K562 (cell line): ENCODE measurements around the gene HYAL3. TPM values are rescaled to one million over a fixed set of nuclear protein-coding genes. Genes with fewer than 3 reads are reported as not detected.

Experiments used
- ATAC-seq: fragments of 200-7000 bp; cut with Tn5 transposase; 3 replicates; pipeline ENCODE4 v1.9.1; 2020; ENCODE audit warnings: moderate library complexity
- BruUV-seq: library from RNA; stranded (reverse); fragments of 400-500 nt; replicated peaks from 2 replicates; lab custom pipeline; 2021; lab: Mats Ljungman, UMichigan
- CTCF ChIA-PET: fragments of 300-600 bp; formaldehyde crosslinking; extraction: SDS; loops from one replicate; lab custom pipeline; 2021; ENCODE audit warnings: low intra/inter-chr PET ratio; lab: Yijun Ruan, JAX
- POLR2A ChIA-PET: fragments of 300-600, 350-650 bp; sonication (Branson Sonifier 250); formaldehyde crosslinking; extraction: SDS; loops from one replicate; lab custom pipeline; 2021; ENCODE audit warnings: antibody characterized with exemption, inconsistent platforms; lab: Yijun Ruan, JAX
- DNase-seq, 4 experiments: peaks; one replicate each; pipeline versions ENCODE4 v3.0.0 to v3.0.0-alpha.2; 2011 to 2018; ENCODE audit warnings: low spot score in 3 of 4, mixed read lengths in 3 of 4; ENCODE audit errors: extremely low read depth in 1 of 4
- FAIRE-seq: peaks from 2 replicates; lab custom pipeline; 2011; peaks lifted over from hg19 to GRCh38; lab: Jason Lieb, UNC
- H2AFZ ChIP-seq: 2 replicates; pipeline ENCODE4 v1.6.0; 2011; ENCODE audit warnings: low read depth, low read length, control low read depth, inconsistent platforms
- H3K27ac ChIP-seq: fragments of 200-600 bp; 3 replicates; pipeline ENCODE4 v1.8.0; 2011; ENCODE audit warnings: low read depth, mild to moderate bottlenecking, control low read depth, inconsistent platforms, low read length, moderate library complexity, mixed read lengths; ENCODE audit errors: extremely low read depth
- H3K27me3 ChIP-seq, 2 experiments: fragments of 300-600 bp in 1 of 2; 2 replicates in 1 of 2; 3 replicates in 1 of 2; pipeline versions ENCODE4 v1.6.0 to v1.8.0; 2011; ENCODE audit warnings: inconsistent platforms in 2 of 2, low read length in 2 of 2, mild to moderate bottlenecking in 1 of 2, mixed read lengths in 1 of 2, moderate library complexity in 1 of 2; ENCODE audit not compliant: control insufficient read depth in 2 of 2, insufficient read depth in 2 of 2
- H3K36me3 ChIP-seq: fragments of 300-600 bp; 3 replicates; pipeline ENCODE4 v1.8.0; 2011; ENCODE audit warnings: mild to moderate bottlenecking, low read length, inconsistent platforms; ENCODE audit not compliant: control insufficient read depth, insufficient read depth
- H3K4me1 ChIP-seq, 2 experiments: fragments of 200-600 bp in 1 of 2; replicated peaks in 1 of 2; 2 replicates in 1 of 2; 3 replicates in 1 of 2; pipeline versions ENCODE4 v1.5.1 to v1.8.0; 2011; ENCODE audit warnings: inconsistent platforms in 2 of 2, low read length in 2 of 2, mild to moderate bottlenecking in 1 of 2, mixed read lengths in 1 of 2, moderate library complexity in 1 of 2; ENCODE audit not compliant: control insufficient read depth in 2 of 2, insufficient read depth in 2 of 2
- H3K4me2 ChIP-seq: 2 replicates; pipeline ENCODE4 v1.6.1; 2011; ENCODE audit warnings: low read length, control low read depth, inconsistent platforms, mixed read lengths; ENCODE audit not compliant: insufficient read depth
- H3K4me3 ChIP-seq: fragments of 200-600 bp; sonication (generic), shearing (Covaris generic); 2 replicates; pipeline ENCODE4 v1.5.1; 2016; ENCODE audit warnings: control low read depth, inconsistent platforms
- H3K79me2 ChIP-seq: fragments of 200-600 bp; 3 replicates; pipeline ENCODE4 v1.8.0; 2011; ENCODE audit warnings: low read length, inconsistent platforms; ENCODE audit not compliant: control insufficient read depth, insufficient read depth
- H3K9ac ChIP-seq, 2 experiments: 2 replicates each; pipeline versions ENCODE4 v1.6.0 to v1.6.1; 2011; ENCODE audit warnings: low read depth in 2 of 2, low read length in 2 of 2, control low read depth in 1 of 2, inconsistent platforms in 1 of 2, mild to moderate bottlenecking in 1 of 2, mixed read lengths in 1 of 2; ENCODE audit not compliant: insufficient read depth in 1 of 2
- H3K9me1 ChIP-seq: one replicate; pipeline ENCODE4 v1.6.0; 2011; ENCODE audit warnings: inconsistent platforms, mild to moderate bottlenecking, low read length, moderate library complexity; ENCODE audit not compliant: control insufficient read depth, insufficient read depth
- H3K9me3 ChIP-seq: replicated peaks from 2 replicates; pipeline ENCODE4 v1.5.1; 2011; ENCODE audit warnings: low read depth, low read length, inconsistent platforms; ENCODE audit not compliant: control insufficient read depth, insufficient read depth
- H4K20me1 ChIP-seq: replicated peaks from 2 replicates; pipeline ENCODE4 v1.6.1; 2011; ENCODE audit warnings: low read length, inconsistent platforms, mixed read lengths; ENCODE audit not compliant: control insufficient read depth, insufficient read depth
- WGBS: fragments of 100-300 bp; shearing (Covaris generic); methylation state at CpG from one replicate; pipeline ENCODE4 v1.1.6; 2016; ENCODE audit warnings: low coverage, mixed read lengths; ENCODE audit not compliant: insufficient coverage; ENCODE audit errors: missing lambda C conversion rate; 5-methylcytosine and 5-hydroxymethylcytosine counted together
- in situ Hi-C: fragments of 300-500 bp; cut with MboI; formaldehyde crosslinking; loops from 4 replicates; pipeline ENCODE4 v1.15.0; 2018; ENCODE audit warnings: inconsistent platforms, mixed read lengths
- intact Hi-C: fragments of 100-400 bp; cut with micrococcal nuclease; formaldehyde crosslinking; loops from 2 replicates; pipeline ENCODE4 v1.14.2; 2022
- polyA plus RNA-seq, 8 experiments: library from polyadenylated mRNA; depleted of rRNA in 4 of 8; stranded (reverse) in 5 of 8; unstranded in 3 of 8; fragments of >200 nt; fragmentation: Nextera tagmentation in 2 of 8; fragmentation: Illumina TruSeq in 1 of 8; extraction: Ambion mirVana in 2 of 8; extraction: Trizol in 1 of 8; gene quantifications; 2 replicates each; pipeline versions ENCODE4 v1.2.1 to v1.2.3, GENCODE V29; 2011 to 2014; ENCODE audit warnings: inconsistent platforms in 1 of 8, missing spikeins in 1 of 8
- total RNA-seq, 7 experiments: library from RNA; depleted of rRNA in 6 of 7; stranded (reverse); fragments of >200 nt in 6 of 7; fragmentation: Illumina TruSeq in 2 of 7; extraction: Trizol in 2 of 7; gene quantifications; 2 replicates each; pipeline versions ENCODE4 v1.2.1 to v1.2.3, GENCODE V29; 2011 to 2021; ENCODE audit warnings: low replicate concordance in 1 of 7
- TF ChIP-seq, protein P1 (sequence below): fragments of 450-650 bp; IDR thresholded peaks from 2 replicates; pipeline ENCODE4 v1.7.0; 2016; ENCODE audit warnings: borderline replicate concordance
- TF ChIP-seq, protein P2 (sequence below): fragments of 450-650 bp; IDR thresholded peaks from 2 replicates; pipeline ENCODE4 v1.6.1; 2017; ENCODE audit warnings: mild to moderate bottlenecking, moderate library complexity
- TF ChIP-seq, protein P3 (sequence below): sonication (generic); formaldehyde crosslinking; IDR thresholded peaks from 2 replicates; pipeline ENCODE4 v1.8.0; 2022; ENCODE audit warnings: missing genetic modification reagents, mild to moderate bottlenecking, moderate library complexity, borderline replicate concordance

HYAL3 gene
- total and polyA plus RNA-seq, 9 of the 15 experiments (the other 6 are each of a cell fraction or from before 2014, with no cell fraction given), result 0.38 to 9.1 (median 6.8) TPM

DNA sequence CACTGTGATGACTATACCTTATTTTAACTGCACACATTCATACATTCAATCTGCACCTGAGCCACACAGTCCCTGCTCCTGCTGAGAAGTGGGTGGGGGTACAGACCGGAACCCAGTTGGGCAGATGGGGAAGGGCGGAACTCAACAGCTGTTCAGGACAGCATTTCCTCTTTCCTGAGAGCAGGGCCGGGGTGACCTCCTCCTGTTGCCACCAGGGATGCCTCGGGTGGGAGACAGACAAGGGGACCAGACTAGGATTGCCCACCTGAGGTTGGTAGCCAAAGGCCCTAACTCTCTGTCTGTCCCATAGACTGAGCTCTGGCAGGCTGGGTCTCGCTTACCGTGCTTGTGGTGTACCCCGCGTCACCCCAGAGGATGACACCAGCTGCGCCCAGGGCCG lies 19.4 kb upstream of the HYAL3 start:
- no peaks in the 10 kb centered on the region for H4K20me1 ChIP-seq
- H3K9ac ChIP-seq, result peak overlapping the region in 1 of 2 experiments; percentile 83; a peak in 2 of 4 replicates
- no peak overlapping the region for H3K4me2 ChIP-seq
- POLR2A ChIA-PET, result interaction anchor here (0.6 to 1.1 kb wide), 6 partner anchors 9 to 104 kb away, joined by 3 to 5 read pairs (median 3); partner anchors contain the start of genes HYAL1, IFRD2 and TUSC2
- DNase-seq, result no peak
- TF ChIP-seq, protein P1, sequence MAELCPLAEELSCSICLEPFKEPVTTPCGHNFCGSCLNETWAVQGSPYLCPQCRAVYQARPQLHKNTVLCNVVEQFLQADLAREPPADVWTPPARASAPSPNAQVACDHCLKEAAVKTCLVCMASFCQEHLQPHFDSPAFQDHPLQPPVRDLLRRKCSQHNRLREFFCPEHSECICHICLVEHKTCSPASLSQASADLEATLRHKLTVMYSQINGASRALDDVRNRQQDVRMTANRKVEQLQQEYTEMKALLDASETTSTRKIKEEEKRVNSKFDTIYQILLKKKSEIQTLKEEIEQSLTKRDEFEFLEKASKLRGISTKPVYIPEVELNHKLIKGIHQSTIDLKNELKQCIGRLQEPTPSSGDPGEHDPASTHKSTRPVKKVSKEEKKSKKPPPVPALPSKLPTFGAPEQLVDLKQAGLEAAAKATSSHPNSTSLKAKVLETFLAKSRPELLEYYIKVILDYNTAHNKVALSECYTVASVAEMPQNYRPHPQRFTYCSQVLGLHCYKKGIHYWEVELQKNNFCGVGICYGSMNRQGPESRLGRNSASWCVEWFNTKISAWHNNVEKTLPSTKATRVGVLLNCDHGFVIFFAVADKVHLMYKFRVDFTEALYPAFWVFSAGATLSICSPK, result no peak
- TF ChIP-seq, protein P2, sequence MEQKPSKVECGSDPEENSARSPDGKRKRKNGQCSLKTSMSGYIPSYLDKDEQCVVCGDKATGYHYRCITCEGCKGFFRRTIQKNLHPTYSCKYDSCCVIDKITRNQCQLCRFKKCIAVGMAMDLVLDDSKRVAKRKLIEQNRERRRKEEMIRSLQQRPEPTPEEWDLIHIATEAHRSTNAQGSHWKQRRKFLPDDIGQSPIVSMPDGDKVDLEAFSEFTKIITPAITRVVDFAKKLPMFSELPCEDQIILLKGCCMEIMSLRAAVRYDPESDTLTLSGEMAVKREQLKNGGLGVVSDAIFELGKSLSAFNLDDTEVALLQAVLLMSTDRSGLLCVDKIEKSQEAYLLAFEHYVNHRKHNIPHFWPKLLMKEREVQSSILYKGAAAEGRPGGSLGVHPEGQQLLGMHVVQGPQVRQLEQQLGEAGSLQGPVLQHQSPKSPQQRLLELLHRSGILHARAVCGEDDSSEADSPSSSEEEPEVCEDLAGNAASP, result no peak
- TF ChIP-seq, protein P3, sequence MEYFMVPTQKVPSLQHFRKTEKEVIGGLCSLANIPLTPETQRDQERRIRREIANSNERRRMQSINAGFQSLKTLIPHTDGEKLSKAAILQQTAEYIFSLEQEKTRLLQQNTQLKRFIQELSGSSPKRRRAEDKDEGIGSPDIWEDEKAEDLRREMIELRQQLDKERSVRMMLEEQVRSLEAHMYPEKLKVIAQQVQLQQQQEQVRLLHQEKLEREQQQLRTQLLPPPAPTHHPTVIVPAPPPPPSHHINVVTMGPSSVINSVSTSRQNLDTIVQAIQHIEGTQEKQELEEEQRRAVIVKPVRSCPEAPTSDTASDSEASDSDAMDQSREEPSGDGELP (CRISPR knock-in tag), result 0 out of 2 replicates have a peak, but pooled peaks have one; percentile 16
- H3K9me3 ChIP-seq, result no peaks in the 10 kb centered on the region
- CTCF ChIA-PET, result no interaction called here
- in situ Hi-C loops, result no loop called here
- WGBS, result 80% methylated on average over 1 of the region's 10 CpGs
- peaks cover 20% of the 10 kb centered on the region; the same call in 2 of the 3 replicates for H3K36me3 ChIP-seq
- peaks cover 22% of the 10 kb centered on the region for H3K79me2 ChIP-seq
- H3K4me1 ChIP-seq, result peaks cover 27 to 70% of the 10 kb centered on the region in 2 experiments
- no TSS peak for BruUV-seq
- no peak overlapping the region for H2AFZ ChIP-seq
- no peak for FAIRE-seq
- no peak overlapping the region; the same call in 2 of the 3 replicates for H3K27ac ChIP-seq
- H3K4me3 ChIP-seq, result no peak overlapping the region
- no peaks in the 10 kb centered on the region for H3K27me3 ChIP-seq
- ATAC-seq, result no peak
- intact Hi-C loops, result no loop called here
- no peaks in the 10 kb centered on the region for H3K9me1 ChIP-seq
